Fibroblast of skin of back (primary cell): ENCODE data around the gene CPA1.

Experiments used
- DNase-seq: peaks from one replicate; pipeline ENCODE4 v3.0.0-alpha.2; 2013

The CPA1 gene

GRCh38 chr7:130396109-130396508, 15.8 kb downstream of the CPA1 start:
- DNase-seq: no peak

- DNase-seq: no peak
These were observed 16.9 kb downstream of the CPA1 start for GRCh38 chr7:130397051-130397757.

GRCh38 chr7:130397758-130398073, 17.4 kb downstream of the CPA1 start:
- no peak for DNase-seq

GRCh38 chr7:130398526-130399090, 18.3 kb downstream of the CPA1 start:
- DNase-seq: no peak

- peak; percentile 83 for DNase-seq
These were observed 19.9 kb downstream of the CPA1 start for GRCh38 chr7:130400120-130400572.

- no peak for DNase-seq
These were observed 20.8 kb downstream of the CPA1 start for GRCh38 chr7:130401101-130401500.

GRCh38 chr7:130401578-130401977, 21.3 kb downstream of the CPA1 start:
- no peak for DNase-seq

GRCh38 chr7:130405003-130405402, 24.7 kb downstream of the CPA1 start:
- DNase-seq: no peak

- DNase-seq: no peak
These were observed 28.9 kb downstream of the CPA1 start for GRCh38 chr7:130409067-130409711.

- no peak for DNase-seq
These were observed 29.4 kb downstream of the CPA1 start for GRCh38 chr7:130409712-130410072.

GRCh38 chr7:130410868-130411541, 30.7 kb downstream of the CPA1 start:
- DNase-seq: no peak

- DNase-seq: no peak
These were observed 32.9 kb downstream of the CPA1 start for GRCh38 chr7:130413201-130413600.

GRCh38 chr7:130415006-130415405, 34.7 kb downstream of the CPA1 start:
- no peak for DNase-seq

- no peak for DNase-seq
These were observed 36.9 kb downstream of the CPA1 start for GRCh38 chr7:130417213-130417612.

- DNase-seq: no peak
These were observed 38.0 kb downstream of the CPA1 start for GRCh38 chr7:130418306-130418705.

- no peak for DNase-seq
These were observed 39.4 kb downstream of the CPA1 start for GRCh38 chr7:130419658-130420057.

- DNase-seq: no peak
These were observed 40.8 kb downstream of the CPA1 start for GRCh38 chr7:130420943-130421578.

GRCh38 chr7:130421684-130422083, 41.4 kb downstream of the CPA1 start:
- no peak for DNase-seq

GRCh38 chr7:130423501-130424037, 43.3 kb downstream of the CPA1 start:
- no peak for DNase-seq

- no peak for DNase-seq
These were observed 45.5 kb downstream of the CPA1 start for GRCh38 chr7:130425796-130426195.

- DNase-seq: no peak
These were observed 46.3 kb downstream of the CPA1 start for GRCh38 chr7:130426564-130426963.

- no peak for DNase-seq
These were observed 48.7 kb downstream of the CPA1 start for GRCh38 chr7:130429019-130429418.

GRCh38 chr7:130430115-130430514, 49.8 kb downstream of the CPA1 start:
- no peak for DNase-seq
